ENCODE measurements around the gene TEK. TPM values are rescaled to one million over a fixed set of nuclear protein-coding genes. Genes with fewer than 3 reads are reported as not detected.

Gene TEK
- total RNA-seq, 5 donors from 2014 or later (not counting 1 experiment from before 2014, with no cell fraction given): 0.16 TPM; not detected in 4

GRCh38 chr9:27248702-27249101, 139.7 kb downstream of the TEK start:
- no peak overlapping the region for H3K27ac Mint-ChIP-seq
- H3K27ac ChIP-seq (ENCODE audit: low read length): no peak overlapping the region
- H3K4me3 ChIP-seq (ENCODE audit: control insufficient read depth in 1 of 2, extremely low read depth in 1 of 2, low read length in 1 of 2): no peak overlapping the region
- no peaks in the 10 kb centered on the region for H3K36me3 ChIP-seq (ENCODE audit: control insufficient read depth in 2 of 2, extremely low read depth in 1 of 2, insufficient read depth in 1 of 2, low read length in 1 of 2)
- no peaks in the 10 kb centered on the region for H3K4me1 Mint-ChIP-seq
- peaks cover 0 to 6% of the 10 kb centered on the region in 2 experiments for H3K27me3 ChIP-seq (replicated peaks in 1 of 2; ENCODE audit: control insufficient read depth in 2 of 2, extremely low read depth in 1 of 2, insufficient read depth in 2 of 2, low read length in 1 of 2)
- no peaks in the 10 kb centered on the region for H3K9me3 ChIP-seq
- CTCF ChIA-PET: no interaction called here
- H3K9me3 Mint-ChIP-seq: peaks cover 0 to 4% (median 0%) of the 10 kb centered on the region in 3 donors
- H3K4me3 Mint-ChIP-seq: no peak overlapping the region
- POLR2A ChIA-PET: no interaction called here
- no peaks in the 10 kb centered on the region for H3K36me3 Mint-ChIP-seq
- ATAC-seq (replicated peaks in 1 of 4) (no peak), DNase-seq (no peak)
- no peaks in the 10 kb centered on the region for H3K4me1 ChIP-seq (ENCODE audit: control insufficient read depth in 1 of 2, extremely low read depth in 1 of 2, insufficient read depth in 2 of 2, low read length in 2 of 2)
- peaks cover 8 to 16% of the 10 kb centered on the region in 2 donors for H3K27me3 Mint-ChIP-seq

GRCh38 chr9:27258662-27259061, 149.6 kb downstream of the TEK start:
- ATAC-seq (replicated peaks in 1 of 4): no peak
- H3K27me3 Mint-ChIP-seq: no peaks in the 10 kb centered on the region
- no peaks in the 10 kb centered on the region for H3K36me3 Mint-ChIP-seq
- H3K4me3 ChIP-seq (ENCODE audit: control insufficient read depth in 1 of 2, extremely low read depth in 1 of 2, low read length in 1 of 2): no peak overlapping the region
- H3K36me3 ChIP-seq (ENCODE audit: control insufficient read depth in 2 of 2, extremely low read depth in 1 of 2, insufficient read depth in 1 of 2, low read length in 1 of 2): no peaks in the 10 kb centered on the region
- H3K4me3 Mint-ChIP-seq: no peak overlapping the region
- POLR2A ChIA-PET: no interaction called here
- H3K27me3 ChIP-seq (replicated peaks in 1 of 2; ENCODE audit: control insufficient read depth in 2 of 2, extremely low read depth in 1 of 2, insufficient read depth in 2 of 2, low read length in 1 of 2): no peaks in the 10 kb centered on the region
- no peak for DNase-seq
- H3K4me1 ChIP-seq (ENCODE audit: control insufficient read depth in 1 of 2, extremely low read depth in 1 of 2, insufficient read depth in 2 of 2, low read length in 2 of 2): no peaks in the 10 kb centered on the region
- WGBS (ENCODE audit: insufficient coverage): 89% methylated on average over 4 of the region's 7 CpGs
- no peaks in the 10 kb centered on the region for H3K9me3 ChIP-seq
- H3K27ac Mint-ChIP-seq: no peak overlapping the region
- CTCF ChIA-PET: no interaction called here
- H3K9me3 Mint-ChIP-seq: no peaks in the 10 kb centered on the region
- no peaks in the 10 kb centered on the region for H3K4me1 Mint-ChIP-seq
- no peak overlapping the region for H3K27ac ChIP-seq (ENCODE audit: low read length)

GRCh38 chr9:27260789-27261516, 151.9 kb downstream of the TEK start:
- DNase-seq (no peak), ATAC-seq (replicated peaks in 1 of 4) (no peak)
- H3K4me1 ChIP-seq (ENCODE audit: control insufficient read depth in 1 of 2, extremely low read depth in 1 of 2, insufficient read depth in 2 of 2, low read length in 2 of 2): no peaks in the 10 kb centered on the region
- H3K9me3 ChIP-seq: no peaks in the 10 kb centered on the region
- no peaks in the 10 kb centered on the region for H3K36me3 ChIP-seq (ENCODE audit: control insufficient read depth in 2 of 2, extremely low read depth in 1 of 2, insufficient read depth in 1 of 2, low read length in 1 of 2)
- H3K4me3 Mint-ChIP-seq: no peak overlapping the region
- no peak overlapping the region for H3K27ac ChIP-seq (ENCODE audit: low read length)
- H3K27me3 ChIP-seq (replicated peaks in 1 of 2; ENCODE audit: control insufficient read depth in 2 of 2, extremely low read depth in 1 of 2, insufficient read depth in 2 of 2, low read length in 1 of 2): no peaks in the 10 kb centered on the region
- no peak overlapping the region for H3K27ac Mint-ChIP-seq
- H3K4me3 ChIP-seq (ENCODE audit: control insufficient read depth in 1 of 2, extremely low read depth in 1 of 2, low read length in 1 of 2): no peak overlapping the region
- no peaks in the 10 kb centered on the region for H3K4me1 Mint-ChIP-seq
- H3K36me3 Mint-ChIP-seq: no peaks in the 10 kb centered on the region
- ChIA-PET CTCF (interaction anchor here in 1 of 2 donors (0.5 kb wide), 1 partner anchor 12 kb away, joined by 5 read pairs; no protein-coding TSS in a partner anchor), POLR2A (no interaction called here)
- H3K27me3 Mint-ChIP-seq: peaks cover 2 to 3% of the 10 kb centered on the region in 2 donors
- 71% methylated on average over 7 of the region's 8 CpGs for WGBS (ENCODE audit: insufficient coverage)
- no peaks in the 10 kb centered on the region for H3K9me3 Mint-ChIP-seq

- H3K36me3 Mint-ChIP-seq: no peaks in the 10 kb centered on the region
- 65% methylated on average over 3 of the region's 4 CpGs for WGBS (ENCODE audit: insufficient coverage)
Observed at GRCh38 chr9:27261517-27262211, 152.6 kb downstream of the TEK start.

GRCh38 chr9:27272103-27272502, 163.1 kb downstream of the TEK start:
- DNase-seq (no peak), ATAC-seq (replicated peaks in 1 of 4) (no peak)
- WGBS (ENCODE audit: insufficient coverage): no CpG with 5 or more reads among the region's 2 CpGs
- Histone ChIP-seq H3K4me1 (ENCODE audit: control insufficient read depth in 1 of 2, extremely low read depth in 1 of 2, insufficient read depth in 2 of 2, low read length in 2 of 2) (no peaks in the 10 kb centered on the region), H3K4me3 (ENCODE audit: control insufficient read depth in 1 of 2, extremely low read depth in 1 of 2, low read length in 1 of 2) (no peak overlapping the region), H3K36me3 (ENCODE audit: control insufficient read depth in 2 of 2, extremely low read depth in 1 of 2, insufficient read depth in 1 of 2, low read length in 1 of 2) (no peaks in the 10 kb centered on the region), H3K9me3 (no peaks in the 10 kb centered on the region), H3K27me3 (replicated peaks in 1 of 2; ENCODE audit: control insufficient read depth in 2 of 2, extremely low read depth in 1 of 2, insufficient read depth in 2 of 2, low read length in 1 of 2) (peaks cover 0 to 4% of the 10 kb centered on the region in 2 experiments), H3K27ac (ENCODE audit: low read length) (no peak overlapping the region)
- Mint-ChIP-seq H3K36me3 (no peaks in the 10 kb centered on the region), H3K9me3 (no peaks in the 10 kb centered on the region), H3K27me3 (no peaks in the 10 kb centered on the region), H3K4me1 (no peaks in the 10 kb centered on the region), H3K27ac (no peak overlapping the region), H3K4me3 (no peak overlapping the region)
- ChIA-PET CTCF (interaction anchor here in 1 of 2 donors (1.1 kb wide), 1 partner anchor 10 kb away, joined by 4 read pairs; no protein-coding TSS in a partner anchor), POLR2A (no interaction called here)

More at GRCh38 chr9:27261517-27262211, 152.6 kb downstream of the TEK start:
- no peak overlapping the region for H3K4me3 ChIP-seq (ENCODE audit: control insufficient read depth in 1 of 2, extremely low read depth in 1 of 2, low read length in 1 of 2)
- H3K9me3 ChIP-seq: no peaks in the 10 kb centered on the region
- H3K36me3 ChIP-seq (ENCODE audit: control insufficient read depth in 2 of 2, extremely low read depth in 1 of 2, insufficient read depth in 1 of 2, low read length in 1 of 2): no peaks in the 10 kb centered on the region
- POLR2A ChIA-PET: no interaction called here
- Mint-ChIP-seq H3K4me3 (no peak overlapping the region), H3K9me3 (no peaks in the 10 kb centered on the region), H3K4me1 (no peaks in the 10 kb centered on the region), H3K27me3 (peaks cover 2 to 7% of the 10 kb centered on the region in 2 donors), H3K27ac (no peak overlapping the region)
- no peaks in the 10 kb centered on the region for H3K27me3 ChIP-seq (replicated peaks in 1 of 2; ENCODE audit: control insufficient read depth in 2 of 2, extremely low read depth in 1 of 2, insufficient read depth in 2 of 2, low read length in 1 of 2)
- no peak for ATAC-seq (replicated peaks in 1 of 4)
- H3K4me1 ChIP-seq (ENCODE audit: control insufficient read depth in 1 of 2, extremely low read depth in 1 of 2, insufficient read depth in 2 of 2, low read length in 2 of 2): no peaks in the 10 kb centered on the region
- no peak overlapping the region for H3K27ac ChIP-seq (ENCODE audit: low read length)
- no peak for DNase-seq
- CTCF ChIA-PET: no interaction called here

GRCh38 chr9:27273186-27273585, 164.2 kb downstream of the TEK start:
- CTCF ChIA-PET: interaction anchor here (0.6 to 0.7 kb wide), 2 partner anchors 12 to 29 kb away, joined by 5 to 6 read pairs; no protein-coding TSS in a partner anchor
- H3K27me3 ChIP-seq (replicated peaks in 1 of 2; ENCODE audit: control insufficient read depth in 2 of 2, extremely low read depth in 1 of 2, insufficient read depth in 2 of 2, low read length in 1 of 2): peaks cover 0 to 4% of the 10 kb centered on the region in 2 experiments

More at GRCh38 chr9:27273186-27273585, 164.2 kb downstream of the TEK start:
- Mint-ChIP-seq H3K4me1 (no peaks in the 10 kb centered on the region), H3K9me3 (no peaks in the 10 kb centered on the region), H3K4me3 (no peak overlapping the region), H3K27ac (no peak overlapping the region), H3K27me3 (peaks cover 0 to 3% of the 10 kb centered on the region in 2 donors), H3K36me3 (no peaks in the 10 kb centered on the region)
- H3K4me3 ChIP-seq (ENCODE audit: control insufficient read depth in 1 of 2, extremely low read depth in 1 of 2, low read length in 1 of 2): no peak overlapping the region
- no CpG with 5 or more reads among the region's 1 CpG for WGBS (ENCODE audit: insufficient coverage)
- DNase-seq (no peak), ATAC-seq (replicated peaks in 1 of 4) (no peak)
- H3K4me1 ChIP-seq (ENCODE audit: control insufficient read depth in 1 of 2, extremely low read depth in 1 of 2, insufficient read depth in 2 of 2, low read length in 2 of 2): no peaks in the 10 kb centered on the region
- no peak overlapping the region for H3K27ac ChIP-seq (ENCODE audit: low read length)
- POLR2A ChIA-PET: interaction anchor here in 1 of 2 donors (0.7 kb wide), 1 partner anchor 76 kb away, joined by 10 read pairs; no protein-coding TSS in a partner anchor
- no peaks in the 10 kb centered on the region for H3K9me3 ChIP-seq
- no peaks in the 10 kb centered on the region for H3K36me3 ChIP-seq (ENCODE audit: control insufficient read depth in 2 of 2, extremely low read depth in 1 of 2, insufficient read depth in 1 of 2, low read length in 1 of 2)

All from T-cell (primary cell).